DND-41 (cell line): ENCODE results near the gene FOXJ3.

Experiments used
- EZH2 ChIP-seq: IDR thresholded peaks from 3 replicates; pipeline ENCODE4 v1.6.1; 2012; ENCODE audit warnings: borderline replicate concordance, low read depth, mild to moderate bottlenecking, moderate library complexity, low read length, inconsistent platforms; ENCODE audit not compliant: severe bottlenecking
- TF ChIP-seq, protein P1 (sequence below): IDR thresholded peaks from 2 replicates; pipeline ENCODE4 v1.5.1; 2012; ENCODE audit warnings: borderline replicate concordance, low read length, moderate library complexity, mild to moderate bottlenecking; ENCODE audit not compliant: poor library complexity, severe bottlenecking; ENCODE audit errors: extremely low read depth

DNA sequence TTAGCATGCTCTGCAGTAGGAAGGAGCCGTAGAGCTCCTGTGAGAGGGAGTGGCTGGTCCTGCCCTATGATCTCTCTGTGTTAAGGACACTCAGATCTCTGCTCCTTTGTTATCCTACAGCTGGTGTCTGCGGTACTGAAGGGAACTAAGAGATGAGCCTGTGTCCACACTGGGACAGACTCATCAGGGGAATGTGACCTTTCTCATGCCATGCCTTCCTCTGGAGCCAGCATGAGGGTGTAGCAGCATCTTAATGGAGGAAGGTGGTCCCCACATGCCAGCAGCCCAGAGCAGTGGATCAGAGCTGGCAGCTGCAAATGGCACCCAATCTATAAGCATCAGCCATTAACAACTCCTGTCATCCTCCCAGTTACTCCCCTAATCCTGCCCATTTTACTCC is 206.5 kb downstream of the FOXJ3 start:
- TF ChIP-seq, protein P1, sequence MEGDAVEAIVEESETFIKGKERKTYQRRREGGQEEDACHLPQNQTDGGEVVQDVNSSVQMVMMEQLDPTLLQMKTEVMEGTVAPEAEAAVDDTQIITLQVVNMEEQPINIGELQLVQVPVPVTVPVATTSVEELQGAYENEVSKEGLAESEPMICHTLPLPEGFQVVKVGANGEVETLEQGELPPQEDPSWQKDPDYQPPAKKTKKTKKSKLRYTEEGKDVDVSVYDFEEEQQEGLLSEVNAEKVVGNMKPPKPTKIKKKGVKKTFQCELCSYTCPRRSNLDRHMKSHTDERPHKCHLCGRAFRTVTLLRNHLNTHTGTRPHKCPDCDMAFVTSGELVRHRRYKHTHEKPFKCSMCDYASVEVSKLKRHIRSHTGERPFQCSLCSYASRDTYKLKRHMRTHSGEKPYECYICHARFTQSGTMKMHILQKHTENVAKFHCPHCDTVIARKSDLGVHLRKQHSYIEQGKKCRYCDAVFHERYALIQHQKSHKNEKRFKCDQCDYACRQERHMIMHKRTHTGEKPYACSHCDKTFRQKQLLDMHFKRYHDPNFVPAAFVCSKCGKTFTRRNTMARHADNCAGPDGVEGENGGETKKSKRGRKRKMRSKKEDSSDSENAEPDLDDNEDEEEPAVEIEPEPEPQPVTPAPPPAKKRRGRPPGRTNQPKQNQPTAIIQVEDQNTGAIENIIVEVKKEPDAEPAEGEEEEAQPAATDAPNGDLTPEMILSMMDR, result no peak
- no peak for TF ChIP-seq EZH2
